ENCODE results near the gene CHSY3. TPM values are rescaled to one million over a fixed set of nuclear protein-coding genes. Genes with fewer than 3 reads are reported as not detected.

The CHSY3 gene
- polyA plus RNA-seq, 3 donors, result not detected

DNA sequence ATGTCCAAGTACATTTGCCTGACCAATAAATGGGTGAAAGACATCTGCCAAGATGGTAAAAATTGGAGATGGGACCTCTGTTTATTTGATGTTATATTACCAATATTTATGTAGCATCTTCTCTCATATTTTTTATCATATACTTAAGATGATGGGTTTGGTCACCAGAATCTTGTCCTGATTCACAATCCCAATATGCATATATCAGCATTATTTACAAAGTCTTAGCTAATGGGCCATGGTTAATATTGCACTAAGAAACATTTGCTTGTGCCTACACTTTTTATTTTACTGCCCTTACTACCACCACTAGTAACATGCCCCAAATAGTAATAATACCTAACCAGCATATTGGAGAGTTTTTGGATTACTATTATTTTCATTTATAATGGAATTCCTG, 116.7 kb downstream of the CHSY3 start:
- Histone ChIP-seq H3K9me3 (replicated peaks in 1 of 2; ENCODE audit: control insufficient read depth in 1 of 2, insufficient read depth in 1 of 2, low read length in 2 of 2) (no peaks in the 10 kb centered on the region), H3K4me1 (ENCODE audit: control insufficient read depth in 1 of 2, insufficient read depth in 2 of 2, low read length in 2 of 2) (no peaks in the 10 kb centered on the region), H3K9ac (ENCODE audit: insufficient read depth, low read length, poor library complexity, severe bottlenecking) (no peak overlapping the region), H2AFZ (ENCODE audit: insufficient read depth, low read depth, low read length, poor library complexity, severe bottlenecking) (no peak overlapping the region), H3K27ac (ENCODE audit: low read depth in 1 of 2, low read length in 2 of 2) (no peak overlapping the region), H3K79me2 (ENCODE audit: insufficient read depth, low read length) (no peaks in the 10 kb centered on the region), H4K20me1 (ENCODE audit: insufficient read depth, low read length) (no peaks in the 10 kb centered on the region), H3K27me3 (ENCODE audit: control insufficient read depth in 2 of 2, insufficient read depth in 2 of 2, low read length in 2 of 2) (no peaks in the 10 kb centered on the region), H3K4me2 (replicated peaks; ENCODE audit: extremely low read depth, low read length, poor library complexity, severe bottlenecking) (no peak overlapping the region), H3K36me3 (replicated peaks in 1 of 2; ENCODE audit: control insufficient read depth in 1 of 2, insufficient read depth in 2 of 2, low read length in 2 of 2) (no peaks in the 10 kb centered on the region), H3K4me3 (replicated peaks in 1 of 3; ENCODE audit: low read depth in 2 of 3, low read length in 3 of 3) (no peak overlapping the region)
- H3K4me1 Mint-ChIP-seq, result no peaks in the 10 kb centered on the region
- H3K4me3 Mint-ChIP-seq, result no peak overlapping the region
- intact Hi-C loops (cut with micrococcal nuclease), result no loop called here
- peaks cover 1 to 8% (median 3%) of the 10 kb centered on the region in 7 donors for H3K9me3 Mint-ChIP-seq
- DNase-seq, result no peak
- H3K27me3 Mint-ChIP-seq (ENCODE audit: low read depth in 3 of 3), result peaks cover 0 to 4% (median 0%) of the 10 kb centered on the region in 3 donors
- H3K36me3 Mint-ChIP-seq, result no peaks in the 10 kb centered on the region
- TF ChIP-seq, protein P1, sequence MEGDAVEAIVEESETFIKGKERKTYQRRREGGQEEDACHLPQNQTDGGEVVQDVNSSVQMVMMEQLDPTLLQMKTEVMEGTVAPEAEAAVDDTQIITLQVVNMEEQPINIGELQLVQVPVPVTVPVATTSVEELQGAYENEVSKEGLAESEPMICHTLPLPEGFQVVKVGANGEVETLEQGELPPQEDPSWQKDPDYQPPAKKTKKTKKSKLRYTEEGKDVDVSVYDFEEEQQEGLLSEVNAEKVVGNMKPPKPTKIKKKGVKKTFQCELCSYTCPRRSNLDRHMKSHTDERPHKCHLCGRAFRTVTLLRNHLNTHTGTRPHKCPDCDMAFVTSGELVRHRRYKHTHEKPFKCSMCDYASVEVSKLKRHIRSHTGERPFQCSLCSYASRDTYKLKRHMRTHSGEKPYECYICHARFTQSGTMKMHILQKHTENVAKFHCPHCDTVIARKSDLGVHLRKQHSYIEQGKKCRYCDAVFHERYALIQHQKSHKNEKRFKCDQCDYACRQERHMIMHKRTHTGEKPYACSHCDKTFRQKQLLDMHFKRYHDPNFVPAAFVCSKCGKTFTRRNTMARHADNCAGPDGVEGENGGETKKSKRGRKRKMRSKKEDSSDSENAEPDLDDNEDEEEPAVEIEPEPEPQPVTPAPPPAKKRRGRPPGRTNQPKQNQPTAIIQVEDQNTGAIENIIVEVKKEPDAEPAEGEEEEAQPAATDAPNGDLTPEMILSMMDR (IDR thresholded peaks at IDR 0.05), result no peak
- H3K27ac Mint-ChIP-seq, result no peak overlapping the region

DNA sequence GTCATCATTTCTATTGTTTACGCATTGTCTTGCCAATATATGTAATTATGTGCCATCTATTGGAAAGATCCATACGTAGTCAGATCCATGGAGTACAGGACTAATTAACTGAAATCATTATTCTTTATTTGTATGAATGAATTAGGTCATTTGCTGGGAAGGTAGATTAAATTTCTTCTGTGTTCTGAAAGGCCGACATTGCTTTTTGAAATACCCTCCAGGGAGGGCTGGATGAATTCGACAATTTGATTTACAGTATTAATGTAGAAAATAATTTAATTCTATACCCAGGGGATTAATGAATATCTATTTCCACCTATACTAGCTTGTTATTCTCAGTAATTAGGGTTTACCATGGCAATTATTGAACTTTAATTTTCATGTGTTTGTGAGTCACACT, 117.6 kb downstream of the CHSY3 start:
- no peaks in the 10 kb centered on the region for H3K79me2 ChIP-seq (ENCODE audit: insufficient read depth, low read length)
- H3K4me1 ChIP-seq (ENCODE audit: control insufficient read depth in 1 of 2, insufficient read depth in 2 of 2, low read length in 2 of 2), result no peaks in the 10 kb centered on the region
- no CpG with 5 or more reads among the region's 4 CpGs for WGBS (ENCODE audit: insufficient coverage)
- no peak overlapping the region for H3K27ac ChIP-seq (ENCODE audit: low read depth in 1 of 2, low read length in 2 of 2)
- H3K36me3 Mint-ChIP-seq, result no peaks in the 10 kb centered on the region
- TF ChIP-seq, protein P1 (IDR thresholded peaks at IDR 0.05), result no peak
- no peak overlapping the region for H3K27ac Mint-ChIP-seq
- intact Hi-C loops (cut with micrococcal nuclease), result no loop called here
- H3K36me3 ChIP-seq (replicated peaks in 1 of 2; ENCODE audit: control insufficient read depth in 1 of 2, insufficient read depth in 2 of 2, low read length in 2 of 2), result no peaks in the 10 kb centered on the region
- H4K20me1 ChIP-seq (ENCODE audit: insufficient read depth, low read length), result no peaks in the 10 kb centered on the region
- H3K27me3 Mint-ChIP-seq (ENCODE audit: low read depth in 3 of 3), result peaks cover 0 to 4% (median 0%) of the 10 kb centered on the region in 3 donors
- peaks cover 0 to 4% (median 2%) of the 10 kb centered on the region in 7 donors for H3K9me3 Mint-ChIP-seq
- H3K4me3 ChIP-seq (replicated peaks in 1 of 3; ENCODE audit: low read depth in 2 of 3, low read length in 3 of 3), result no peak overlapping the region
- H2AFZ ChIP-seq (ENCODE audit: insufficient read depth, low read depth, low read length, poor library complexity, severe bottlenecking), result no peak overlapping the region
- no peak overlapping the region for H3K4me3 Mint-ChIP-seq
- H3K4me1 Mint-ChIP-seq, result no peaks in the 10 kb centered on the region
- no peak overlapping the region for H3K9ac ChIP-seq (ENCODE audit: insufficient read depth, low read length, poor library complexity, severe bottlenecking)
- no peak overlapping the region for H3K4me2 ChIP-seq (replicated peaks; ENCODE audit: extremely low read depth, low read length, poor library complexity, severe bottlenecking)
- H3K27me3 ChIP-seq (ENCODE audit: control insufficient read depth in 2 of 2, insufficient read depth in 2 of 2, low read length in 2 of 2), result no peaks in the 10 kb centered on the region
- no peaks in the 10 kb centered on the region for H3K9me3 ChIP-seq (replicated peaks in 1 of 2; ENCODE audit: control insufficient read depth in 1 of 2, insufficient read depth in 1 of 2, low read length in 2 of 2)
- DNase-seq, result no peak
